ENCODE results near the gene ZNF219.

GRCh38 chr14:21090940-21091663, 7.4 kb downstream of the ZNF219 start:
- TF ChIP-seq EZH2 (IDR thresholded peaks at IDR 0.05; ENCODE audit: borderline replicate concordance, low read length) (no peak), CTCF (conservative IDR thresholded peaks at IDR 0.05 in 1 of 2, IDR thresholded peaks at IDR 0.05 in 1 of 2; ENCODE audit: extremely low read depth in 1 of 2, insufficient read depth in 1 of 2, low read depth in 1 of 2, low read length in 2 of 2) (no peak)
